ENCODE measurements around the gene PHTF2. TPM values are rescaled to one million over a fixed set of nuclear protein-coding genes. Genes with fewer than 3 reads are reported as not detected.

PHTF2 gene
- total RNA-seq, 1 donor from 2014 or later = 38.6 TPM

- Histone ChIP-seq H3K4me2 (no peak overlapping the region), H3K27me3 (no peaks in the 10 kb centered on the region), H2AFZ (replicated peaks) (no peak overlapping the region), H3K36me3 (no peaks in the 10 kb centered on the region), H3K9ac (no peak overlapping the region), H4K20me1 (ENCODE audit: low read depth) (no peaks in the 10 kb centered on the region), H3K9me3 (ENCODE audit: low read depth) (no peaks in the 10 kb centered on the region), H3K79me2 (ENCODE audit: low read depth) (no peaks in the 10 kb centered on the region), H3K4me1 (no peaks in the 10 kb centered on the region), H3K4me3 (no peak overlapping the region), H3K27ac (no peak overlapping the region), H3F3A (ENCODE audit: low read depth) (no peaks in the 10 kb centered on the region)
- H3K9me3 Mint-ChIP-seq = no peaks in the 10 kb centered on the region
- no peak for TF ChIP-seq EZH2phosphoT487 (IDR thresholded peaks at IDR 0.05)
- no peak for TF ChIP-seq CTCF (IDR thresholded peaks at IDR 0.05)
- no peak for TF ChIP-seq EZH2 (IDR thresholded peaks at IDR 0.05)
- no peak for DNase-seq (ENCODE audit: low spot score)
- H3K36me3 Mint-ChIP-seq = no peaks in the 10 kb centered on the region
- H3K4me1 Mint-ChIP-seq = no peaks in the 10 kb centered on the region
- no peak overlapping the region for H3K27ac Mint-ChIP-seq
- no peak overlapping the region for H3K4me3 Mint-ChIP-seq
- H3K27me3 Mint-ChIP-seq (ENCODE audit: insufficient read depth, low read depth) = no peaks in the 10 kb centered on the region
Measured at GRCh38 chr7:77971726-77972125, 173.2 kb downstream of the PHTF2 start.

- no peaks in the 10 kb centered on the region for H3F3A ChIP-seq (ENCODE audit: low read depth)
- H3K4me1 ChIP-seq = peaks cover 6% of the 10 kb centered on the region
- H4K20me1 ChIP-seq (ENCODE audit: low read depth) = no peaks in the 10 kb centered on the region
- Mint-ChIP-seq H3K27me3 (ENCODE audit: insufficient read depth, low read depth) (no peaks in the 10 kb centered on the region), H3K27ac (no peak overlapping the region), H3K4me3 (no peak overlapping the region), H3K4me1 (no peaks in the 10 kb centered on the region), H3K9me3 (peaks cover 2% of the 10 kb centered on the region), H3K36me3 (no peaks in the 10 kb centered on the region)
- no peaks in the 10 kb centered on the region for H3K36me3 ChIP-seq
- H3K27me3 ChIP-seq = no peaks in the 10 kb centered on the region
- no peak overlapping the region for H3K4me3 ChIP-seq
- H3K9me3 ChIP-seq (ENCODE audit: low read depth) = no peaks in the 10 kb centered on the region
- H3K9ac ChIP-seq = no peak overlapping the region
- H2AFZ ChIP-seq (replicated peaks) = no peak overlapping the region
- H3K4me2 ChIP-seq = no peak overlapping the region
- TF ChIP-seq EZH2phosphoT487 (IDR thresholded peaks at IDR 0.05) (no peak), EZH2 (IDR thresholded peaks at IDR 0.05) (no peak), CTCF (IDR thresholded peaks at IDR 0.05) (no peak)
- no peaks in the 10 kb centered on the region for H3K79me2 ChIP-seq (ENCODE audit: low read depth)
- no peak for DNase-seq (ENCODE audit: low spot score)
- H3K27ac ChIP-seq = no peak overlapping the region
Measured at GRCh38 chr7:77975672-77976480, 177.3 kb downstream of the PHTF2 start.

GRCh38 chr7:77979219-77979618 lies 180.6 kb downstream of the PHTF2 start:
- no peaks in the 10 kb centered on the region for H3K4me1 Mint-ChIP-seq

More at GRCh38 chr7:77979219-77979618, 180.6 kb downstream of the PHTF2 start:
- Histone ChIP-seq H3K9me3 (ENCODE audit: low read depth) (no peaks in the 10 kb centered on the region), H3K27ac (no peak overlapping the region), H2AFZ (replicated peaks) (peak overlapping the region; percentile 93), H3K4me3 (no peak overlapping the region), H3K4me1 (peaks cover 6% of the 10 kb centered on the region), H3F3A (ENCODE audit: low read depth) (no peaks in the 10 kb centered on the region), H3K9ac (no peak overlapping the region), H3K27me3 (no peaks in the 10 kb centered on the region), H4K20me1 (ENCODE audit: low read depth) (no peaks in the 10 kb centered on the region), H3K79me2 (ENCODE audit: low read depth) (no peaks in the 10 kb centered on the region), H3K36me3 (no peaks in the 10 kb centered on the region), H3K4me2 (no peak overlapping the region)
- no peak overlapping the region for H3K4me3 Mint-ChIP-seq
- no peak for DNase-seq (ENCODE audit: low spot score)
- TF ChIP-seq EZH2phosphoT487 (IDR thresholded peaks at IDR 0.05) = no peak
- TF ChIP-seq EZH2 (IDR thresholded peaks at IDR 0.05) = no peak
- no peak for TF ChIP-seq CTCF (IDR thresholded peaks at IDR 0.05)
- H3K27me3 Mint-ChIP-seq (ENCODE audit: insufficient read depth, low read depth) = no peaks in the 10 kb centered on the region
- H3K27ac Mint-ChIP-seq = no peak overlapping the region
- no peaks in the 10 kb centered on the region for H3K36me3 Mint-ChIP-seq
- peaks cover 2% of the 10 kb centered on the region for H3K9me3 Mint-ChIP-seq
